ENCODE measurements around the gene XRCC2.
"Not testable (repeated sequence)": the region's sequence is repeated elsewhere in the genome, so short reads cannot be mapped to it uniquely, and the experiment has no call there.

XRCC2 gene

GRCh38 chr7:152637161-152637560, 38.8 kb downstream of the XRCC2 start:
- no peak overlapping the region for H4K91ac ChIP-seq (ENCODE audit: low read depth, low read length)
- H2BK5ac ChIP-seq (ENCODE audit: low read depth, low read length, poor library complexity), result no peak overlapping the region
- H2BK12ac ChIP-seq (ENCODE audit: low read length), result no peak overlapping the region
- H2AFZ ChIP-seq (ENCODE audit: insufficient read depth, low read length, poor library complexity), result no peak overlapping the region
- no peaks in the 10 kb centered on the region for H3K36me3 ChIP-seq (ENCODE audit: control insufficient read depth in 1 of 2, insufficient read depth in 2 of 2, low read length in 2 of 2)
- H3K14ac ChIP-seq (ENCODE audit: low read length), result no peak overlapping the region
- H3K4ac ChIP-seq (ENCODE audit: low read depth, low read length), result no peak overlapping the region
- no peaks in the 10 kb centered on the region for H3K9me3 ChIP-seq (ENCODE audit: insufficient read depth, low read depth, low read length)
- H3K18ac ChIP-seq (ENCODE audit: low read length), result no peak overlapping the region
- no peak overlapping the region for H2AK5ac ChIP-seq (ENCODE audit: low read length)
- H3K4me3 ChIP-seq (ENCODE audit: low read depth, low read length), result no peak overlapping the region
- no peak overlapping the region for H3K9ac ChIP-seq (ENCODE audit: low read length)
- H3K4me2 ChIP-seq (ENCODE audit: low read length), result no peak overlapping the region
- H3K27ac ChIP-seq (ENCODE audit: low read depth, low read length), result no peak overlapping the region
- no peak overlapping the region for H3K23ac ChIP-seq (ENCODE audit: low read length)
- H4K12ac ChIP-seq (ENCODE audit: low read depth, low read length), result no peak overlapping the region
- no peak overlapping the region for H4K8ac ChIP-seq (ENCODE audit: low read depth, low read length)
- DNase-seq, result no peak
- no peaks in the 10 kb centered on the region for H3K27me3 ChIP-seq (ENCODE audit: insufficient read depth, low read length)
- no peak overlapping the region for H2BK120ac ChIP-seq (ENCODE audit: insufficient read depth, low read length, poor library complexity)
- no peaks in the 10 kb centered on the region for H3K79me1 ChIP-seq (ENCODE audit: low read length)
- H3K79me2 ChIP-seq (ENCODE audit: control insufficient read depth, insufficient read depth, low read length, poor library complexity), result no peaks in the 10 kb centered on the region
- no CpG with 5 or more reads among the region's 1 CpG for WGBS (ENCODE audit: extremely low coverage, insufficient coverage, insufficient read length)
- no peaks in the 10 kb centered on the region for H3K4me1 ChIP-seq (ENCODE audit: control insufficient read depth in 1 of 2, insufficient read depth in 2 of 2, low read length in 2 of 2)

DNA sequence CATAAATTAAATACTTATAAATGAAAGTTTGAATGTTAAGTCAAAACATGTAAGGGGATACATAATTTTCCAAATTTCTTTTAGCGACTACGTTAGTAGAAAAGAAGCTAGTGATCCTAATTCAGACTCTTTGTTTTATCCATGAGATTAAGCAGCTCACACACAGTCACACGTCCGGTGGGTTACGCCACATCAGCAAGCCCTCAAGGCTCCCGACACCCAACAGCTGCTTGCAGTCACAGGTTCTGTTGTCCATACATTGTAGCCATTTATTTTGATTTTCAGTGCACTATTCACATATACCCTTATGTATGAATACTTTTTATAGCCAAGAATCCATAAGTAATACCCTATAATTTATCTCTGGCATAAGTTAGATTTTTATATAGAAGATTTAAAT, 39.5 kb downstream of the XRCC2 start:
- H3K23ac ChIP-seq (ENCODE audit: low read length), result no peak overlapping the region
- no peaks in the 10 kb centered on the region for H3K79me1 ChIP-seq (ENCODE audit: low read length)
- no peak overlapping the region for H4K91ac ChIP-seq (ENCODE audit: low read depth, low read length)
- H3K4me1 ChIP-seq (ENCODE audit: control insufficient read depth in 1 of 2, insufficient read depth in 2 of 2, low read length in 2 of 2), result no peaks in the 10 kb centered on the region
- WGBS (ENCODE audit: extremely low coverage, insufficient coverage, insufficient read length), result no CpG with 5 or more reads among the region's 6 CpGs
- H2AK5ac ChIP-seq (ENCODE audit: low read length), result no peak overlapping the region
- H4K12ac ChIP-seq (ENCODE audit: low read depth, low read length), result no peak overlapping the region
- no peak overlapping the region for H3K27ac ChIP-seq (ENCODE audit: low read depth, low read length)
- no peak overlapping the region for H3K9ac ChIP-seq (ENCODE audit: low read length)
- no peak overlapping the region for H2BK120ac ChIP-seq (ENCODE audit: insufficient read depth, low read length, poor library complexity)
- no peak overlapping the region for H3K4me2 ChIP-seq (ENCODE audit: low read length)
- peak; percentile 33 to 60 for DNase-seq
- no peak overlapping the region for H2BK12ac ChIP-seq (ENCODE audit: low read length)
- no peaks in the 10 kb centered on the region for H3K79me2 ChIP-seq (ENCODE audit: control insufficient read depth, insufficient read depth, low read length, poor library complexity)
- no peak overlapping the region for H3K4me3 ChIP-seq (ENCODE audit: low read depth, low read length)
- H3K4ac ChIP-seq (ENCODE audit: low read depth, low read length), result no peak overlapping the region
- no peak overlapping the region for H4K8ac ChIP-seq (ENCODE audit: low read depth, low read length)
- H3K9me3 ChIP-seq (ENCODE audit: insufficient read depth, low read depth, low read length), result no peaks in the 10 kb centered on the region
- H3K18ac ChIP-seq (ENCODE audit: low read length), result no peak overlapping the region
- H2AFZ ChIP-seq (ENCODE audit: insufficient read depth, low read length, poor library complexity), result no peak overlapping the region
- no peaks in the 10 kb centered on the region for H3K27me3 ChIP-seq (ENCODE audit: insufficient read depth, low read length)
- H3K14ac ChIP-seq (ENCODE audit: low read length), result no peak overlapping the region
- no peak overlapping the region for H2BK5ac ChIP-seq (ENCODE audit: low read depth, low read length, poor library complexity)
- no peaks in the 10 kb centered on the region for H3K36me3 ChIP-seq (ENCODE audit: control insufficient read depth in 1 of 2, insufficient read depth in 2 of 2, low read length in 2 of 2)

GRCh38 chr7:152633504-152633903, 42.4 kb downstream of the XRCC2 start:
- Histone ChIP-seq H3K14ac (ENCODE audit: low read length) (no peak overlapping the region), H4K12ac (ENCODE audit: low read depth, low read length) (no peak overlapping the region), H3K18ac (ENCODE audit: low read length) (no peak overlapping the region), H4K8ac (ENCODE audit: low read depth, low read length) (no peak overlapping the region), H2BK120ac (ENCODE audit: insufficient read depth, low read length, poor library complexity) (no peak overlapping the region), H3K4me2 (ENCODE audit: low read length) (no peak overlapping the region), H3K9me3 (ENCODE audit: insufficient read depth, low read depth, low read length) (no peaks in the 10 kb centered on the region), H3K79me2 (ENCODE audit: control insufficient read depth, insufficient read depth, low read length, poor library complexity) (no peaks in the 10 kb centered on the region), H3K23ac (ENCODE audit: low read length) (no peak overlapping the region), H3K9ac (ENCODE audit: low read length) (no peak overlapping the region), H4K91ac (ENCODE audit: low read depth, low read length) (no peak overlapping the region), H3K4ac (ENCODE audit: low read depth, low read length) (no peak overlapping the region), H3K27ac (ENCODE audit: low read depth, low read length) (no peak overlapping the region), H3K27me3 (ENCODE audit: insufficient read depth, low read length) (no peaks in the 10 kb centered on the region), H3K36me3 (ENCODE audit: control insufficient read depth in 1 of 2, insufficient read depth in 2 of 2, low read length in 2 of 2) (no peaks in the 10 kb centered on the region), H2BK12ac (ENCODE audit: low read length) (no peak overlapping the region), H2AFZ (ENCODE audit: insufficient read depth, low read length, poor library complexity) (no peak overlapping the region), H2BK5ac (ENCODE audit: low read depth, low read length, poor library complexity) (no peak overlapping the region), H3K79me1 (ENCODE audit: low read length) (no peaks in the 10 kb centered on the region), H2AK5ac (ENCODE audit: low read length) (no peak overlapping the region), H3K4me3 (ENCODE audit: low read depth, low read length) (no peak overlapping the region), H3K4me1 (ENCODE audit: control insufficient read depth in 1 of 2, insufficient read depth in 2 of 2, low read length in 2 of 2) (no peaks in the 10 kb centered on the region)
- DNase-seq, result no peak
- no CpG with 5 or more reads among the region's 8 CpGs for WGBS (ENCODE audit: extremely low coverage, insufficient coverage, insufficient read length)

DNA sequence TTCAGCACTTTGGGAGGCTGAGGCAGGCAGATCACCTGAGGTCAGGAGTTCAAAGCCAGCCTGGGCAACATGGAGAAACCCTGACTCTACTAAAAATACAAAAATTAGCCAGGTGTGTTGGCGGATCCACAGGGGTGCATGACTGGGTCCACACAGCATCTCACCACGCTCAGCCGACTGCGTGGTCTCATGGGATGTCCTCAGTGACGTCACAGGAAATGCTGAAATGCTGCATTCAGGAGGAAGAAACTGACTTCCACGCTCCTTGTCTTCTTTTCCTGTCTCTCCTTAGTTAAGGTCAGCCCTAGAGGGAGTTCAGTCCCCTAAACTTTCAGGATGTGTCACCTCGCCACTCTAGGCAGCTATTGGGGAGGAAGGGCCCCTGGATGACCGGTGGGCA, 42.9 kb downstream of the XRCC2 start:
- Histone ChIP-seq H4K12ac (ENCODE audit: low read depth, low read length) (no peak overlapping the region), H4K8ac (ENCODE audit: low read depth, low read length) (no peak overlapping the region), H3K27me3 (ENCODE audit: insufficient read depth, low read length) (no peaks in the 10 kb centered on the region), H3K18ac (ENCODE audit: low read length) (no peak overlapping the region), H2BK5ac (ENCODE audit: low read depth, low read length, poor library complexity) (no peak overlapping the region), H3K14ac (ENCODE audit: low read length) (no peak overlapping the region), H3K4me2 (ENCODE audit: low read length) (no peak overlapping the region), H3K79me1 (ENCODE audit: low read length) (no peaks in the 10 kb centered on the region), H3K36me3 (ENCODE audit: control insufficient read depth in 1 of 2, insufficient read depth in 2 of 2, low read length in 2 of 2) (no peaks in the 10 kb centered on the region), H3K4ac (ENCODE audit: low read depth, low read length) (no peak overlapping the region), H3K23ac (ENCODE audit: low read length) (no peak overlapping the region), H3K4me1 (ENCODE audit: control insufficient read depth in 1 of 2, insufficient read depth in 2 of 2, low read length in 2 of 2) (no peaks in the 10 kb centered on the region), H3K9ac (ENCODE audit: low read length) (no peak overlapping the region), H2BK120ac (ENCODE audit: insufficient read depth, low read length, poor library complexity) (no peak overlapping the region), H2AK5ac (ENCODE audit: low read length) (no peak overlapping the region), H3K27ac (ENCODE audit: low read depth, low read length) (no peak overlapping the region), H2AFZ (ENCODE audit: insufficient read depth, low read length, poor library complexity) (no peak overlapping the region), H3K9me3 (ENCODE audit: insufficient read depth, low read depth, low read length) (no peaks in the 10 kb centered on the region), H3K79me2 (ENCODE audit: control insufficient read depth, insufficient read depth, low read length, poor library complexity) (no peaks in the 10 kb centered on the region), H3K4me3 (ENCODE audit: low read depth, low read length) (no peak overlapping the region), H2BK12ac (ENCODE audit: low read length) (no peak overlapping the region), H4K91ac (ENCODE audit: low read depth, low read length) (no peak overlapping the region)
- WGBS (ENCODE audit: extremely low coverage, insufficient coverage, insufficient read length), result no CpG with 5 or more reads among the region's 8 CpGs
- DNase-seq, result no peak

- H4K12ac ChIP-seq (ENCODE audit: low read depth, low read length); H2AK5ac ChIP-seq (ENCODE audit: low read length); H3K4me3 ChIP-seq (ENCODE audit: low read depth, low read length); H4K8ac ChIP-seq (ENCODE audit: low read depth, low read length); H3K9ac ChIP-seq (ENCODE audit: low read length); H3K27me3 ChIP-seq (ENCODE audit: insufficient read depth, low read length); H2BK5ac ChIP-seq (ENCODE audit: low read depth, low read length, poor library complexity); H3K4me1 ChIP-seq (ENCODE audit: control insufficient read depth in 1 of 2, insufficient read depth in 2 of 2, low read length in 2 of 2); H3K9me3 ChIP-seq (ENCODE audit: insufficient read depth, low read depth, low read length); H3K23ac ChIP-seq (ENCODE audit: low read length); H2BK120ac ChIP-seq (ENCODE audit: insufficient read depth, low read length, poor library complexity); H3K18ac ChIP-seq (ENCODE audit: low read length); H4K91ac ChIP-seq (ENCODE audit: low read depth, low read length); H3K79me2 ChIP-seq (ENCODE audit: control insufficient read depth, insufficient read depth, low read length, poor library complexity); H3K27ac ChIP-seq (ENCODE audit: low read depth, low read length); H2BK12ac ChIP-seq (ENCODE audit: low read length); H3K4ac ChIP-seq (ENCODE audit: low read depth, low read length); H3K36me3 ChIP-seq (ENCODE audit: control insufficient read depth in 1 of 2, insufficient read depth in 2 of 2, low read length in 2 of 2); DNase-seq; H2AFZ ChIP-seq (ENCODE audit: insufficient read depth, low read length, poor library complexity); H3K14ac ChIP-seq (ENCODE audit: low read length); H3K79me1 ChIP-seq (ENCODE audit: low read length); H3K4me2 ChIP-seq (ENCODE audit: low read length): not testable (repeated sequence)
Measured at GRCh38 chr7:152628772-152629171, 47.2 kb downstream of the XRCC2 start.
